Measurements from ENCODE around the gene TULP4.
"Not testable (repeated sequence)": the region's sequence is repeated elsewhere in the genome, so short reads cannot be mapped to it uniquely, and the experiment has no call there.

Gene TULP4

GRCh38 chr6:158391276-158391675, 79.0 kb downstream of the TULP4 start:
- no peak for DNase-seq (ENCODE audit: low read depth in 2 of 2)

DNA sequence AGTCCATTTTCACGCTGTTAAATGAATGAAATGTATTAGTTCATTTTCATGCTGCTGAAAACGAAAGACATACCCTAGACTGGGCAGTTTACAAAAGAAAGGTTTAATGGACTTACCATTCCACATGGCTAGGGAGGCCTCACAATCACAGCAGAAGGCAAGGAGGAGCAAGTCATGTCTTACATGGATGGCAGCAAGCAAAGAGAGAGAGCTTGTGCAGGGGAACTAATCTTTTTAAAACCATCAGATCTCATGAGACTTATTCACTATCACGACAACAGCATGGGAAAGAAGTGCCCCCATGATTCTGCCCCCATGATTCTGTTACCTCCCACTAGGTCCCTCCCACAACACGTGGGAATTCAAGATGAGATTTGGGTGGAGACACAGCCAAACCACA, 79.7 kb downstream of the TULP4 start:
- DNase-seq (ENCODE audit: low read depth in 2 of 2) = not testable (repeated sequence)

- no peak for DNase-seq (ENCODE audit: low read depth in 2 of 2)
Observed at GRCh38 chr6:158396136-158396535, 83.9 kb downstream of the TULP4 start.

- no peak for DNase-seq (ENCODE audit: low read depth in 2 of 2)
Observed at GRCh38 chr6:158397578-158397977, 85.3 kb downstream of the TULP4 start.

DNA sequence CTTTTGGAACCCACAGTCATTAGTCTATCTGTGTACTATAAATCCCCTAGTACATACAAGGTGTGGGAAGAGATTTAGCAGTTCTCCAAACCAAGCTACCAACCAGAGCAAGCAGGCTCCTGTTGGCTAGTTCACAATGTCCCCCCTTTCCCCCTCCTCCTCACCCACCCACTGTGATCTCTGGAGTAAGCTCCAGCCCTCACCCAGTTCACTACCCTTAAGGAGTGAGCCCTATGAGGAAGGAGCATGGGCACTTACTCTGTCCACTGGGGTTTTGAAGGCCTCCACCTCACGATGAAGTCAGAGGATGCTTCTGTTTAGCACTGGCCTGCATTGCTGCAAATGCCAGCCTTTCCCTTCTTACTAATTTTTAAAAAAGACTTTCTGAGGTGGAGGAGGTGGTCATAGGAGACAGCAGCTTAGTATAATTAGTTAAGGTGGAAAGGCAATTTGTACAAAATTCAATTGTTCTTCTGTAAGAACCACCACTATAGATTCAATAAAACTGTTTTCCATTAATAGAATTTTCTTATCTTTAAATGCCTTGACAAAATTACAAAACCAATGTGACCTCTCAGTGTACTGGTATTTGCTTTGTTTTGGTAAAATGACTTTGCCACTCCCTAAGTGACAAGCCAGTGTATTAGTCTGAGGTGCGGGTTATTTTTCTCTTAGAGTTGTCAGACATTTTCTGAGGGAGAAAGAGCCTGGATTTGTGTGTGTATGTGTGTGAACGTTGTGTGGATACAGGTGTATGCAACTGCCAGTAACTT, 86.2 kb downstream of the TULP4 start:
- no peak for DNase-seq (ENCODE audit: low read depth in 2 of 2)

- no peak for DNase-seq (ENCODE audit: low read depth in 2 of 2)
Observed at GRCh38 chr6:158399040-158399700, 86.9 kb downstream of the TULP4 start.

GRCh38 chr6:158402184-158402583, 89.9 kb downstream of the TULP4 start:
- no peak for DNase-seq (ENCODE audit: low read depth in 2 of 2)

DNA sequence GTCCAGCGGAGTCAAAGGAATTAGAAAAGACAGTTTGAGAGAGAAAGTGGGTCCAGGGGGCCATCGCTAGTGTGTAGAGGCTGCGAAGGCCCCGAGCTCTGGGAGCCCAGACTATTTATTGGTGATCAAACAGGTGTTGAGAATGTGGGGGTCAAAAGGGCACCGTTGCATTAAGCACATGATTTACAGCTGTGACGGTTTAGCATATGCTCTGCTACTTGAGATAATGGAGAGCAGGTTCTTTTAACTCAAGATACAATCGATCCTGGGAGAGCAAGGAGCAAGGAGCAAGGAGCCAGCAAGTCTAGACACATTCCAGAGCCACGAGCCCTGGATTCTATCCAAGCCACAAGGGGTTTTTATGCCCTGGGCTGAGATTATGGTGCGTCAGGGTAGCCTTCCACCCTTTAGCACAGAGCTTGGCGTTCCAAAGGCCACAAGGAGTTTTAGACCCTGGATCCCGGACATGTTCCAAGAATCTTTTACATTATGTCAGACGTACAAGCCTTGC, 93.1 kb downstream of the TULP4 start:
- not testable (repeated sequence) for DNase-seq (ENCODE audit: low read depth in 2 of 2)

DNA sequence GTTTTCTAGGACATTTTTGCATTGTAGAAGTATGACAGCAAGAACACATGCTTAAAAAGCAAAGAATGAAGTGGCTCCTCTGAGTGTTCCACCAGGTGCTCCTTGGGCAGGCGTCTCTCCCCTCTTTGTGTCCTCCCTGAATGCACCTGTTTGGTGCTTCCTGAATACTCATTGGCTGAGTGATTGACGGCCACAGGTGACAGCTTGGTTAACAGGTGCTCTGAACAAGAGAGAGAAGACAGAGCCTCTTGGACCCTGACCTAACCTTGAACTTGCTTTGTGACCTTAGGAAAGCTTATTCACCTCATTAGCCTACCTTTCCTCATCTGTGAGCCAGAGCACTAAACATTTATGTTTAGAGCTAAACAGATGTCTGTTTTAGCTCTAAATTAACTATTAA, 93.7 kb downstream of the TULP4 start:
- DNase-seq (ENCODE audit: low read depth in 2 of 2) = no peak

DNA sequence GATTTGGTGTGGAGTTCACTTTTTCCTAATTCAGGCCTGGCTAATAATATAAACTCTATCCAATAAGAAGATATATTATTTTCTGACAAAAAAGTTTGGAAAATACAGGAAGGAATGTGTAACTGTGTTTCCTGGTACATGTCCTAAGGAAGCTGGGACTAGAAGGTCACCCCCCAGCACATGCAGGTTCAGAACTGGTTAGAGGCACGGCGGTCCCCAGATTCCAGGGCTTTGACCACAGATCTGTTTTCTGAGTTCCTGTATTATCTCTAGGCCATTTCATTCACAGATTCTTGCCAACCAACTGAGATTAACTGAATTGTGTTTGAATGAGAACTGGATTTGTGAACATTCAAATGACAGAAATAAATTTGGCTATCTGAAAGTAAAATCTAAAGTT, 94.5 kb downstream of the TULP4 start:
- no peak for DNase-seq (ENCODE audit: low read depth in 2 of 2)

DNA sequence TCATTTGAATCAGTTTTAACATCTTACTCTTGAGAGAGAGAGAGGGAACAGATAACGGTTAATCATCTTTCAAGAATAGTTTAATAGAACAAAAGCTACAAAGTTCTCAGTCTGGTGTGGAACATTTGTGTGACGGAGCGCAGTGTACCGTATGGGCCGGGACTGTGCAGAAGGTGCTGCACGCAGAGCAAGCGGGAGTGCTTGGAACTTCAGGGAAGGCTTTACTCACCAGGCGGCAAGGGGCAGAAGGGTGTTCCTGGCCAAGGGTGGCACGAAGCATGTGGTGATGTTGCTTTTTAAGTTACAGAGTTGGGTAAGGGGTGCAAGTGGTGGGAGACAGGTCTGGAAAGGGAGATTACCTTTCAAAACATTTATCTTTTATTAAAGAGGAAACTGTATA, 95.7 kb downstream of the TULP4 start:
- no peak for DNase-seq (ENCODE audit: low read depth in 2 of 2)

DNA sequence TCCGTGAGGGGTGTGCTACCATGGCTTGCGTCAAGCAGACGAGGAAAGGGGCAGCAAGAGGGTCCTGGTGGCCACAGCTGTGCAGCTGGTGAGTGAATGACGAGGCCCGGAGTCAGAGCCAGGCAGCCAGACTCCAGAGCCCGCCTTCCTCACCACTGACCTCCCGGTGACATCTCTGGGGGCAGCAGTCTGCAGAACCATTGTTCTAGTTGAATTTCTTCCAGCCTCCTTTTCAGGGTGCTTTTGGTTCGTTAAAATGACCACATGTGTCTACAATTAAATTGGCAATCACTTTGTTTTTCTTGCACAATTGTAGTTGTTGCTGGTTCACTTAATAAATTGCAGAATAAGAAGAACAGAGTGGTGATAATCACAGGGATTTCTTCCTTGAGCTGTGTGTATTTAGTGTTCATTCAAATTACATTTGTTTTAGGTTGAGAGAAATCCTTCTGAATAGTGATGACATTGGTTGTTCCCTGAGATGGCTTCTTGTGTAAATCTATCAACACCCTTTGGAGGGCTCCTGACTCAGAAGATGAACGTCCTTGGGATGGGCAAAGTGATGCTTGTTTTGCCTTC, 96.4 kb downstream of the TULP4 start:
- DNase-seq (ENCODE audit: low read depth in 2 of 2) = no peak

DNA sequence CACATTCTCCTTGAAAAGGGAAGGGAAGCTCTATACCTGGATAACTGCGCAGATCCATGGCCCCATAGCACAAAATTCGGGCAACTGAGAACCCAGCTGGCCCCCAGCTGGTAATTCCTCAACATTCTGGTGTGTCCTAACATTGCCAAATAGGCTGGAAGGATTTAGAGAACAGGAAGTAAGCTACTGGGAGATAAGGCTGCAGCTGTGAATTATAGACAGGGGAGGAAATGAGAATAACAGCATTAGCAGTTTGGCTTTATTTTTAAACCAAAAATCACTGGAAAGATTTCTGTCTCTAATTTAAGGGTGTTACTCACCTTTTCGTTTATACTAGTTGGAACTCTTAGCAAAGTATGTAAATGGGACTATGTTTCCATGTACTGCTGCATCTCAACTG, 97.2 kb downstream of the TULP4 start:
- no peak for DNase-seq (ENCODE audit: low read depth in 2 of 2)

DNA sequence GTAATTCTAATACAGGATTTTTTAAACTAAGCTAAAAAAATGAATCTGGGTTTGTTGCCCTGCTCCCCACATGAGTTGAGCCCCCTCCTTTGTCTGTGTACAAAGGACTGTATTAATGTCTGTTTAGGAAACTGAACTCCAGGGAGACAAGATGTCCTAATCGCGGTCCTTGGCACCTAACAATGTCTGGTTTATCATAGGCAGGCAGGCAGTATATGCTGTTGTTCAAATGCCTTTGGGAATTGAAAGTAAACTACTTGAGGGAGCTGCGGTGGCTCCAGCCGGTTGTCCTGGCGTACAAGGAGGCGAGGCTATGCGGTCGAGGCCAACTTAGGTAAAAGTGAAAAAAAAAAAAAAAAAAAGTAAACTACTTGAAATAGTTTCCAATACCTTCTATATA, 98.5 kb downstream of the TULP4 start:
- DNase-seq (ENCODE audit: low read depth in 2 of 2) = no peak

GRCh38 chr6:158411998-158412397, 99.7 kb downstream of the TULP4 start:
- no peak for DNase-seq (ENCODE audit: low read depth in 2 of 2)

DNA sequence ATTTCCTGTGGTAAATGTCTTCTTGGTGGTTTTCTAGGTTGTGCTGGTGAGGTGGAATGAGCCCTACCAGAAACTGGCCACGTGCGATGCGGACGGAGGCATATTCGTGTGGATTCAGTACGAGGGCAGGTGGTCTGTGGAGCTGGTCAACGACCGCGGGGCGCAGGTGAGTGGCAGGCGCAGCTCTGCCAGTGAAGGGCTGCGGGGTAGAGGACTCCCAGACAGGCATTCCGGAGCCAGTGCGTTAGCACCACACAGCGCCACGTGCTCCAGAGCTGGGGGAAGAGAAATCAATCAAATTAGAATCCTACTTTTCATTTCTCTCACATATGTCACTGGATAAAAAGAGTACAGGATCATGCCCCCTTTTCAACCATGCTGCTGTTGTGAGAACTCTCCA, 100.8 kb downstream of the TULP4 start:
- DNase-seq (ENCODE audit: low read depth in 2 of 2) = no peak

- DNase-seq (ENCODE audit: low read depth in 2 of 2) = no peak
Observed at GRCh38 chr6:158413814-158414565, 101.7 kb downstream of the TULP4 start.

GRCh38 chr6:158414851-158415262, 102.6 kb downstream of the TULP4 start:
- DNase-seq (ENCODE audit: low read depth in 2 of 2) = no peak

DNA sequence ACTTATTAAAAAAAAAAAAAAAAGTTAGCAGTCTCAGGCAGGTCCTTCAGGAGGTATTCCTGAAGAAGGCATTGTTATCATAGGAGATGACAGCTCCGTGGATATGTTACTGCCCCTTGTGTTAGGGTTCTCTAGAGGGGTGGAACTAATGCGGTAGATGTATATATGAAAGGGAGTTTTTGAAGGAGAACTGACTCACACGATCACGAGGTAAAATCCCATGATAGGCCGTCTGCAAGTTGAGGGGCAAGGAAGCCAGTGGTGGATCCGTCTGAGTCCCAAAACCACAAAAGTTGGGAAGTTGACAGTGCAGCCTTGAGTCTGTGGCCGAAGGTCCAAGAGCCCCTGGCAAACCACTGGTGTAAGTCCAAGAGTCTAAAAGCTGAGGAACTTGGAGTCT, 103.4 kb downstream of the TULP4 start:
- DNase-seq (ENCODE audit: low read depth in 2 of 2) = no peak

DNA sequence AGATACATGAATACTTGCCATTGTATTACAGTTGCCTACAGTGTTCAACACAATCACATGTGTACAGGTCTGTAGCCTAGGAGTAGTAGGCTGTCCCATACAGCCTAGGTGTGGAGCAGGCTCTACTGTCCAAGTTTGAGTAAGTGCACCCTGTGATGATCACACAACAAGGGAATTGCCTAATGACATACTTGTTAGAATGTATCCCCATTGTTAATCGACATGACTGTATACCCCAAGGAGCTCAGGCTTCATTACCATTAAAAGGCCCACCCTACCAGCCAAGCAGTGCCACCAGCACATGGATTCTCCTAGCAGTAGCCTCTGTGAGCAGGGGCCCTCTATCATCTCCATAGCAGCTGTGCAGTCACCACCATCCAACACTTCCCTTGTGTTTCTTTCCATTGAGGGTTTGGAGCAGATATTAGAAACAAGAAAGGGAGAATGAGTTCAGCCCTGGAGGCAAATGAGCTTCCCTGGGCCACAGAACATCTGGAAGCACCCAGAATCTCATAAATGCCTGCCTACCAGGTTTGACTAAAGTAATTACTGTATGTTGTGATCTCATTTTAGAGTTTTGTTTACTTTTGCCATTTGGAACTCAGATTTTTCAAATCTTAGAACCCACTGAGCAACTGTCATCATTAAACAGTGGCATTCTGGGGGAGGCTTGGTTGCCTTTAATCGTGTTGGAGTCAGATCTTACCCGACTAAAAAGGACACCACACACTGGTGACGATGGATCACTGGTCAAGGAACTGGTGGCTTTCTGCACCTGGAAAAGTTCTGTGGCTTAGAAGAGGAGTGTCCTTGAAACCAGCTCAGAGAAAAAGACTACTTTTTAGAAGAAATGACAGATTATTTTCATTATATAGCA, 104.9 kb downstream of the TULP4 start:
- DNase-seq (ENCODE audit: low read depth in 2 of 2) = no peak

- no peak for DNase-seq (ENCODE audit: low read depth in 2 of 2)
Observed at GRCh38 chr6:158417760-158418098, 105.5 kb downstream of the TULP4 start.

Measured in stimulated activated CD4-positive, alpha-beta T cell treated with anti-CD3 and anti-CD28 coated beads, Interleukin-1b, Interleukin-23, amount 100 ng/mL, for 4 hours (primary cell).